ENCODE data around the gene PIK3CB.

- TF ChIP-seq CTCF (IDR thresholded peaks at IDR 0.05; ENCODE audit: low read depth, low read length, missing input control) (no peak), YY1 (IDR thresholded peaks at IDR 0.05) (no peak), RXRA (IDR thresholded peaks at IDR 0.05) (no peak), GABPA (IDR thresholded peaks at IDR 0.05 in 1 of 2, conservative IDR thresholded peaks at IDR 0.05 in 1 of 2) (no peak), SP1 (IDR thresholded peaks at IDR 0.05) (no peak), RAD21 (IDR thresholded peaks at IDR 0.05) (no peak), NR2F2 (IDR thresholded peaks at IDR 0.05) (no peak), REST (IDR thresholded peaks at IDR 0.05) (no peak), HNF4A (conservative IDR thresholded peaks at IDR 0.05) (no peak), JUND (IDR thresholded peaks at IDR 0.05) (no peak)
- TF ChIP-seq, protein P1, sequence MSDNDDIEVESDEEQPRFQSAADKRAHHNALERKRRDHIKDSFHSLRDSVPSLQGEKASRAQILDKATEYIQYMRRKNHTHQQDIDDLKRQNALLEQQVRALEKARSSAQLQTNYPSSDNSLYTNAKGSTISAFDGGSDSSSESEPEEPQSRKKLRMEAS (IDR thresholded peaks at IDR 0.05) = no peak
These were observed 59.5 kb downstream of the PIK3CB start for GRCh38 chr3:138775254-138775595.

All from liver (tissue), 3 donors.